Activated T-cell treated with anti-CD3 and anti-CD28 coated beads for 4 hours (primary cell): ENCODE measurements around the gene MAST2.
"Not testable (repeated sequence)": the region's sequence is repeated elsewhere in the genome, so short reads cannot be mapped to it uniquely, and the experiment has no call there.

Experiments used
- DNase-seq: peaks from one replicate; pipeline ENCODE4 v3.0.0-alpha.2; 2020

MAST2 gene

GRCh38 chr1:45862008-45862407 lies 58.6 kb downstream of the MAST2 start:
- no peak for DNase-seq

- DNase-seq: no peak
These were observed 59.8 kb downstream of the MAST2 start for GRCh38 chr1:45863218-45863617.

GRCh38 chr1:45864167-45865106 lies 61.0 kb downstream of the MAST2 start:
- no peak for DNase-seq

- DNase-seq: no peak
These were observed 64.4 kb downstream of the MAST2 start for GRCh38 chr1:45867697-45868348.

- DNase-seq: no peak
These were observed 65.4 kb downstream of the MAST2 start for GRCh38 chr1:45868861-45869260.

- no peak for DNase-seq
These were observed 67.1 kb downstream of the MAST2 start for GRCh38 chr1:45870500-45870899.

GRCh38 chr1:45872173-45872801 lies 68.9 kb downstream of the MAST2 start:
- DNase-seq: not testable (repeated sequence)

- no peak for DNase-seq
These were observed 72.7 kb downstream of the MAST2 start for GRCh38 chr1:45876000-45876617.

GRCh38 chr1:45877264-45877663 lies 73.9 kb downstream of the MAST2 start:
- no peak for DNase-seq

- no peak for DNase-seq
These were observed 76.6 kb downstream of the MAST2 start for GRCh38 chr1:45879885-45880598.

- no peak for DNase-seq
These were observed 77.5 kb downstream of the MAST2 start for GRCh38 chr1:45880930-45881329.

GRCh38 chr1:45883658-45884057 lies 80.2 kb downstream of the MAST2 start:
- DNase-seq: no peak

GRCh38 chr1:45884700-45885099 lies 81.3 kb downstream of the MAST2 start:
- no peak for DNase-seq

GRCh38 chr1:45886229-45886628 lies 82.8 kb downstream of the MAST2 start:
- DNase-seq: no peak

- DNase-seq: no peak
These were observed 83.9 kb downstream of the MAST2 start for GRCh38 chr1:45887156-45887842.

GRCh38 chr1:45890078-45890477 lies 86.7 kb downstream of the MAST2 start:
- no peak for DNase-seq

GRCh38 chr1:45891087-45891486 lies 87.7 kb downstream of the MAST2 start:
- DNase-seq: no peak

- no peak for DNase-seq
These were observed 88.8 kb downstream of the MAST2 start for GRCh38 chr1:45892068-45892785.

- DNase-seq: no peak
These were observed 90.9 kb downstream of the MAST2 start for GRCh38 chr1:45894331-45894730.

- no peak for DNase-seq
These were observed 91.5 kb downstream of the MAST2 start for GRCh38 chr1:45894921-45895320.

GRCh38 chr1:45895406-45895805 lies 92.0 kb downstream of the MAST2 start:
- DNase-seq: no peak
